ENCODE data around the gene LAMTOR3.
"Not testable (repeated sequence)": the region's sequence is repeated elsewhere in the genome, so short reads cannot be mapped to it uniquely, and the experiment has no call there.

LAMTOR3 gene

DNA sequence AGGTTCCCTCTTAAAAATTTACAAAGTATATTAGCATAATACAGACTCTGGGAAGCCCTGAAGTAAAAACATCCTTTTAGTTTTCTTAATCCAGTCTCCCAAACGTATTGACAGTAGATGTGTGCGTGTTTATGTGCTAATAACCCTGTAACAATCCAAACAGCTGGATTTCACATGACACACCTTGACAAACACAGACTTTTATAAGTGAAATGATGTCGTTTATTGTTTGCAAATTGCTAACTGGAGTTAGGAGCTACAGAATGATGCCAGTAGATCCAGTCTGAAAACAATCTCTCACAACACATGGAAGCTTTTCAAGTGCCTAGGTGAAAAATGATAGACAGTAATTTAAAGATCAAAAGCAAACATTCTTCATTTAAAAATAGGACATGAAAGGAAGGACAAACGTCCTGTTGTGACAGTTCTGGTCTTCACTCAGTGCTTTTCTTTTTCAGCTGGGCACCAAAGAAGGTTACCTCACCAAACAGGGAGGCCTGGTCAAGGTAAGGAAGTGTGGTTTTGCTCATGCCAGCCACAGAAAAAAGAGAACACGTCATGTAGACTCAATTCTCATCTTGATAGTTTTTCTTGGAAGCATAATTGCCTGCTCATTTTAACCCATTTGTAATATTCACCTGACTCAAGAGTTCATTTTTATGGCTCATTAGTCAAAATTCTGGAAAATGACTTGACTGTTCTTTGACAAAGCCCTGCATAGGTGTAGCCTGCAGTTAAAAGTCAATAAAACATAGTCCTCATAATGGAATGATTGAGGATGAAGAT is 32.9 kb downstream of the LAMTOR3 start:
- peak; percentile 8 for DNase-seq

DNA sequence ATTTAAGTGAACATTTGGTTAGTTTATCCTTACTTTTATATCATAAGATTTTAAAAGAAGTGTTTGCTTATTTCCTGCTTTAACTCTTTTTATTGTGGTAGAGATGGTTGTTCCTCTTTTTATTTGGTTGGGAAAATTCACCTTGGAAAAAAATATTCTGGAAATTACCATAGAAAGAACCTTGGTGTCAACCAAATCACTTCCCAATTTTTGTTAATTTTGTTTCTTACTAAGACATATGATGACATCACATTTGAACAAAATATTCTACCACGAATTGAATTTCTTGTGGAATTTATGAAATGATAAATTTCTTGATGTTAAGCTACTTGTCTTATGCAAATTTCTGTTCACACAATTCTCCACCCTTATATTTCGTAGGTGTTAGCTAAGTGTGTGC is 33.7 kb downstream of the LAMTOR3 start:
- DNase-seq: no peak

DNA sequence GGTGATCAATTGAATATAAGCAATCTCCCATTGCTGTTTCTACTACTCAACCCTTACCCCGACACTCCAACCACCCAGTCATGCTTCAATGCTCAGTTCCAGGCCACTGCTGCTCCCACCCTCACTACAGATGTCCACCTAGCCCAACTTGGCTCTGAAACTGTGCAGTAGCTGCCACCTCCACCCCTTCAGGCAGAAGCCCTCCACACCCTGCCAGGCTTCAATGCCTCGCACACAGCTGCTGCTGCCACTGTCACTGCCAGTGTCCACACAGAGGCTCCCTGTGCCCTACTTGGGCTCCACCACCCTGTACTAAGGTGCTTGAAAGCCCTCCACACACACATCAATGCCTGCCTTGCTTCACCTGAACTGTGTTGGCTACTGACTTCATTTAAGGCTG is 34.6 kb downstream of the LAMTOR3 start:
- no peak for DNase-seq

DNA sequence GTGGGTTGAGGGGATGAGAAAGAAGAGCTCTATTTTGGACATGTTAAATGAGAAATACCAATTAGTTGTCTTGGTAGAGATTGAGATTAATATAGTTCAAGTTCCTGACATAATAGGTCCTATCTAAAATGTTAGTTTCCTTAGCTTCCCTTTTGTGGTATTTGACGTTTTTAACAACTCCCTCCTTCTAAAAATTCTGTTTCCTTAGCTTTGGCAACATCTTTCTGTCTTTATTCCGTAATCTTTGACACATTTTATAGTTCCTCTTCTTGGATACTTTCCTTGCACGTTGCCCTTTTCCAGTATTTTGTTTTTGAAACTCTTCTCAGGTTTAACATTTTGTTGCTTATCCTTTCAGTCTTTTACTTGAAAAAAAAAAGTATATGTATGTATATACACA is 36.9 kb downstream of the LAMTOR3 start:
- DNase-seq: no peak

DNA sequence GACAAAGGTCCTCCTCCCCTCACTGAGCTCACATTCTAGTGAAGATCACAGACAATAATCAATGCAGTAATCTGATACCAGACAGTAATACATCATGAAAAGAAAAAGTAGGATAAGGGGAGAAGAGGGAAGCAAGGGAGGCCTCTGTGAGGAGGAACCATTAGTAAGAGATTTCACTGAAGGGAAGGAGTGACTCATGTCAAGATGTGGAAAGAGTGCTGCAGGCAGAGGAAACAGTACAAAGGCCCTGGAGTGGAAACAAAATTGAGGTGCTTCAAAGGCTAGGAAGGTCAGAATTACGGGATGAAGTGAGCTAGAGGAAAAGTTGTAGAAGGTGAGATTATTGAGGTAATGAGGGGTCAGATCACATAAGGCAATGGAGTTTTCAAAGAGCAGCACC is 38.1 kb downstream of the LAMTOR3 start:
- DNase-seq: no peak

DNA sequence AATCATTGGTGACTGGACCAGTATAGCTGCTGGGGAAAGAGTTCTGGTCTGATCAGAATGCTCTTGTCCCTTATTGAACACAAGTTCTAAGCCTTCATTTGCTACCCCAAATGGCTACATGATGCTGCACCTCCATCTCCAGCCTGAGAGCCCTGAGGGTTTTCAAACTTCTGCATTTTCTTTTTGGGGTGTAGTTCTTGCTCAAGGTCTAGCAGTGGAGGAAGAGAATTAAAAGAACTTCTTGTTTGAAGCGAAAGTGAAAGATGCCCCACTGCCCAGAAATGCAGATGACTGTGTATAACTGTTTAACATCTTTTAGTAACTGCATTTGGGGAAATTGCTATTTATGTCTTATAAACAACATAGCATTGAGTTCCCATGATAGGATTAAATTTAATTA is 38.5 kb downstream of the LAMTOR3 start:
- no peak for DNase-seq

DNA sequence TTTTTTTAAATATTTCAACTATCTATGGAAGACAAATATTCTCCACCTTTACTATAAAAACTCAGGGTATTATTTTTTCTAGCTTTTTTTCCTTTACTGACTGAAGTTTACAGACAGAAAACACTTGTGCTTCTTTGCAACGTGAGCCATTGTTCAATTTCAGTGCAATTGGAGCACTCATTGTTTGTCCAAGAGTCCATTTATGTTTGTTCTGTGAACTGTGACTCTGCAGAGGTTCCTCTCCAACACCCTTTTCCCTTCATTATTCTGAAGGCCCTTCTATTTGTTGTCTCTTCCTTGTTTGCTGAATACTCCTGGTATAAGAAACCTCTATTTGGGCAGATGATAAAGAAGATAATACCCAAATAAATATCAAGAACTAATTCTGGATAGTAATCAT is 40.2 kb downstream of the LAMTOR3 start:
- no peak for DNase-seq

DNA sequence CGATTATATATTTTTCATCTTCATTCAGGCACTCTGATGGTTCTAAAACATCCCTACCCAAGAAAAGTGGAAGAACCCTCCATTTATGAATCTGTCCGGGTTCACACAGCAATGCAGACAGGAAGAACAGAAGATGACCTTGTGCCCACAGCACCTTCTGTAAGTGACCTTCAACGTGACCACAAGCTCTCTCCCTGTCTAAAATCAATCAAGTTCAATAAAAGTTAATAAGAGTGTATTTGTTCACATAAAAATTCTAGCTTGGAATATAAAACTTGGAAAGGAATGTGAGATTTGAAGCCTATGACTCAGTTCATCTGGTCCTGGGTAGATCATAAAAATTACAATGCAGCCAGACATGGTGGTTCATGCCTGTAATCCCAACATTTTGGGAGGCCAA is 41.0 kb downstream of the LAMTOR3 start:
- no peak for DNase-seq

DNA sequence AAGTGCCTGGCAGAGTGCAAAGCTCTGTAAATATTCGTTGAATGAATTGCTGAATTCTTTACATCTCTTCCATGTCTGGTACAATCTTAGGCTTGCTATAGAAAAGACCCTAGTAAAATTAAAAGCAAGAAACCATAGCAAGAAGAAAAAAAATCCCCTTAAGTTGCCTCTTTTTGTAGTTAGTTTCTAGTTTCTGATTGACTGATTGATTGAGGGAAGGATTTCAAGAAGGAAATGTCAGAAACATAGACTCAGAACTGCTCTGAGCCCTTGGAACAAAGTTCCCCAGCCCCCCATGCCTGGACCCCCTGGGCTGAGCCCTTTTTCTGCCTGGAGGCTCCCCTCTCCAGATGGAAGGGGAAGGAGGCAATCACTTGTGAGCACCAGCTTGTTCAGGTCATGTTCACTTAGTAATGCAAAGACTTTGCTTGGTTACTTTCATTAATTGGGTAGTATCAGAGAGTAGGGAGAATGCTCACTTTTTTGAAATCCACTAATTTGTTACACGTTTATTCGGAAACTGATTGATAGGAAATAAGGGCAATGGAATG is 42.0 kb downstream of the LAMTOR3 start:
- DNase-seq: no peak

DNA sequence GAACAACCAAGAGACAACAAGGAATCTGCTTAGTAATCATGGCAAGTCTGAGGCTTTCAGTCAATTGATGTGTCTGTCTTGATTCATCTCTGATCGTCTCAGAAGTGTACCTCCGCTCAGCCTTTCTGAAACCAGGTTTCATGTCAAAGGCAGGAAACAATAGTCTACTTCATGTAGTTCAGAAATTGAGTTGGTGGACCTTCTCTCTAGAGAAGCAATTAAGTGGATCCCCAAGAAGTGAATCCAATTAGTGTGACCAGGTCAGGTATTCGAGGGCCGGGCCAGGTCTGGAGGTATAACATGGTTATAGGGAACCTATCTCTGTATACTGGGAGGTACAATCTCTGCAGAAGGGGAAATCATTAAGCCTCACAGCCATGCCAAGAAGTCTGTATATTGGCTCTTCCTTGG is 45.6 kb downstream of the LAMTOR3 start:
- no peak for DNase-seq

DNA sequence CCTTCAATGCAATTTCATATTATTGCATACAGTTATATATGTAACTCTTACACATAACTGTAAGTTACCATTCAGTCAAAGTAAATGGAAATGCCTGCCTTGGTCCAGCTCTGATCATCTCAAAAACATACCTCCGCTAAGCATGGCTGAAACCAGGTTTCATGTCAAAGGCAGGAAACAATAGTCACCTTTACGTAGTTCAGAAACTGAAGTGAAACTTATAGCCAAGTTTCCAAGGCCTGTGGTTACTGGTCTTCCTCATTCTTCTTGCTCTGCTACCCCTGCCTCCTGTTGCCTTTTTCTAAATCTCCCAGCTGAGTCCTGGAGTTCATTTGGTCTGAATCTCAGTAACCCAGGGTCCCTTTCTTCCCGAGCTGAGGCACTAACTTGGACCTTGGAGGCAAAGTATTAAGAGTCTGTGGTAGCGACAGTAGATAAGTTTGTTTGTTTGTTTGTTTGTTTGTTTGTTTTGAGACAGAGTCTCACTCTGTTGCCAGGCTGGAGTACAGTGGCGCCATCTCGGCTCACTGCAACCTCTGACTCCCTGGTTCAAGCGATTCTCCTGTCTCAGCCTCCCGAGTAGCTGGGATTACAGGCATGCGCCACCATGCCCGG is 46.8 kb downstream of the LAMTOR3 start:
- DNase-seq: no peak

DNA sequence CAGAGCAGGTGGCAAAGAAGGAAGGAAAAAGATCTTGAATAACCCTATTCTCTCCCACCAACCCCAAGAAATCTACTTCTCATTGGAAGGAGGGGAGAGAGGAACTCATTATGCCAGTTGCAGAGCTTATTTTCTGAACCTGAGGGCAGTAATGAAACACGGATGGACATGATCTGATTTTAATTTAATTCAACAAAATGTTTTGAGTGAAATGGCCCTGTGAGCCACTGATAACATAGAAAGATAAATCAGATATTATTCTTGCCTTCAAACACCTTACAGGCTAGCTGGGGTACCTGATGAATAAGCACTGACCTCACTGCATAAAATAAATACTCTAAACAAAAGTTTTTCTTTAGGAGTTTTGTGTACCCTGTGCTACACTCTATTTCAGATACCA is 47.3 kb downstream of the LAMTOR3 start:
- DNase-seq: no peak

DNA sequence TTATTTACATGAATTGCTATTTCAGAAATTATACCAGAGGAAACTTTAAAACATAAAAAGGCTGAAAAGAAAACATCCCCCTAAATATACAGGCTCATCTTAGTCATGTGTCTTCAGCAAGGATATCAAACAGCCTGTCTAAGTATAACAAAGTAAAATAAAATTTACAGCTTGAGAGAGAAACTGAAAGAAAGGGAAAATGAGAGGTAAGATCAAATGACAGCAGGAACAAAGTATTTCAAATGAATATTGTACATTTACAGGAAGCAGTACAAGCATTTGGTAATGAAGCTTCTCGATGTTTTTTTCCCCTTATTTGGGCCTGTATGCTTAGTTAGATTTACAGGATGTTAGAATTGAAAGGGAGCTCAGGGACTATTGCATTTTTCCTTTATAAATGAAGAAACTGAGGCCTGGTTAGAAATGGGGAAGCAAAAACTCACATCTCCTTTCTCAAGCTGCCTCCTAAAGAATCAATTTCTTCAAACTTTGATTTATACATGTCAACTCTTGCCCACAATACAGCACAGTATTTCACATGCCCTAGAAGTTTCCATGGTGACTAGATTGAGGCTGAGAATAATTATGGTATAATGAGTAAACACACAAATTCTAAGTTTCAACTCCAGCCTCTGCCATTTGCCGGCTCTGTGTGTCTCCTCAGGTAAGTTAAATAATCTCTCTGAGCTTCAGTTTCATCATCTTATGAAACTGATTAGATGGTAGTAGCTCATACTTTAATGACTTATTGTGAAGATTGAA is 48.3 kb downstream of the LAMTOR3 start:
- no peak for DNase-seq

DNA sequence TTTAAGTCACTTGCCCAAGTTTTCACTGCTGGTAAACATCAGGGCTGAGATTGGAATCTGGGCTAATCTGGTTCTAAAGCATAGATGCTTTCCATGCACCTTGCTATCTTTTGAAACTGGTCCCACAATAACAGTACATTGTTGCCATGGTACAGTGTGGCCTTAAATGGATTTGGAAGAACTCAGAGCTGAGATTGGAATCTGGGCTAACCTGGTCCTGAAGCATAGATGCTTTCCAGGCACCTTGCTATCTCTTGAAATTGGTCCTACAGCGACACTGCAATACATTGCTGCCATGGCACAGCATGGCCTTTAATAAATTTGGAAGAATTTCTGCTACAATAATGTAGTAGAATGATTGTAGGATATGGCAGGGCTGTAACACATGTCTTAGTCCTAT is 49.0 kb downstream of the LAMTOR3 start:
- DNase-seq: no peak

DNA sequence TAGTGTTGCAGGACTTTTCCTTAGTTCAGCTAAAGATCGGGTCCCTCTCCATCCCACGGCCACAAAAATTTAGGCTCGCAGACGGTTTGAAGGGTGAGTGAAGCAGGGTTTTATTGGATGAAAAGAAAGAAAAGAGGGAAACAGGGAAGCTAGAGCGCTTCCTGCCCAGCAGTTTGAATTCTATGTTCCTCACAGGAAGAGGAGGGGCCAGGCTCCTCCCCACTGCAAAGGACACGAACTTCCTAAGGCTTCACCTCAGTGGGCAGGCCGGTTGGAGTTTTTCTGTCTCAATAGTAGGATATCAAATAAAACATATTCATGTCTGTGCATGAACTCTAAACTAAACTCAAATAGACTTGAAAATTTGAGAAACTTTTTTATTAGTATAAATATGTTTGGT is 50.2 kb downstream of the LAMTOR3 start:
- no peak for DNase-seq

DNA sequence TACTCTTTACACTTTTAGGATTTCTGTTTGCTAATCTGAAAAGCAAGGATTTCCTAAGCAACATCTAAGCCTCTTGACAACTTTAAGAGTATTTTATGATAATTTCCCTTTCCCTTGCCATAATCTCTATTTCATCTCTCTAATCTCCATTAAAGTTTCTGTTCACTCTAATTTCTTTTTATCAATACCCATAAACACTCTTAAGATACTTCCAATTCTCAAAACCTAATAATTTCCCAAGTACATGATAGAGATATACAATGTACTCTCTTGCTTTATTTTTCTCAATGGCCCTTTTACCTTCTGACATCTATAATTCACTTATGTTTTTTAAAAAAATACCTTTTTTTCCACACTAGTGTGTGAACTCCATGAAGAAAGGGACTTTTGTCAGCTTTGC is 50.8 kb downstream of the LAMTOR3 start:
- DNase-seq: no peak

DNA sequence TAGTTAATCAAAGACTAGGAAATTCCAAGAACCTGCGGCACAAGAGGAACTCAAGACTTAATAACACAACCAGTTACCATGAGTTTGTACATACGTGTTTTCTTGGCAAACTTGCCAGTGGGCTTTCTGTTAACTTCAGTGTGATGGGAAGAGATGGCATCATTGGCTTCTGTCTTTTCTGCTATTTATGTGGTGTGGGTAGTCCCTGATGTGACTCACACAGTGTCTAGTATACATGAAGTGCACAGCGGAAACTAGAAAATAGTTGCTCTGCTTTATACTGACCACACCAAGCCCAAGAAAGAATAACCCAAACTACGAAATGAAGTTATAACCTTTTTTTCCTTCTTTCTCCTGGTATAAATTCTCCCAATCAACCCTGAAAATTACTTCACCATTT is 53.1 kb downstream of the LAMTOR3 start:
- DNase-seq: no peak

DNA sequence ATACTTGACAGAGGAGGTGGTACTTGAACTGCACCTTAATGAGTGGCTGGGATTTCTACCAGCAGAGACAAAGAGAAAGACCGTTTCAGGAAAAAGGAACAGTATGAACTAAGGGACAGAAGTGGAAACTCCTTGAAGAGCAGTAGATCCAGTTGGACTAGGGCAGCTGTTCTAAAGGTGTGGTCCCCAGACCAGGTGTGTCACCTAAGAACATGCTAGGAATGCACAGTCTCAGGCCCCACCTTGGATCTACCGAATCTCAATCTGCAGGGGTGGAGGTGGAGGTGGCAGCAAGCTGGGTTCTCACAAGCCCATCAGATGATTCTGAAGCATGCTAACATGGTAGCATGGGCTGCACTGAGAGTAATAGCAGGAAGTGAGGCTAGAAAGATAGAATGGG is 55.3 kb downstream of the LAMTOR3 start:
- no peak for DNase-seq

DNA sequence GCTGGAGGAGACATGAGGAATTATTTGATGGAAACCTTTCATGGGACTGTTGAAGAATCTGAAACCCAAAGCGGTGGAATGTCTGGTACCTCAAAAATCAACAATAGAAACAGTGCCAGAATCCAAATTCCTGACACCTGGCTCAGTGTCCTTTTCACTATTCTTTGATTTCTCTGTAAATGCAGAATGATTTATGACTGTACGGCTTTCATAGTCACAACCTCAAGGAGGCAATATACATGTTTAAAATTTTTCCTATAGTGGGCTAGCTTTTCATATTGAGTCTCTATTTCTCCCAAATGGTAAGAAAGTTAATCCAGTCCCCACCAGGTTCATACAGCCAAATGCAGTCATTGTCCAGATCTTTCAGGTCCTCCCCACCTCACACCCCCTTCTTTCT is 58.3 kb downstream of the LAMTOR3 start:
- DNase-seq: no peak

DNA sequence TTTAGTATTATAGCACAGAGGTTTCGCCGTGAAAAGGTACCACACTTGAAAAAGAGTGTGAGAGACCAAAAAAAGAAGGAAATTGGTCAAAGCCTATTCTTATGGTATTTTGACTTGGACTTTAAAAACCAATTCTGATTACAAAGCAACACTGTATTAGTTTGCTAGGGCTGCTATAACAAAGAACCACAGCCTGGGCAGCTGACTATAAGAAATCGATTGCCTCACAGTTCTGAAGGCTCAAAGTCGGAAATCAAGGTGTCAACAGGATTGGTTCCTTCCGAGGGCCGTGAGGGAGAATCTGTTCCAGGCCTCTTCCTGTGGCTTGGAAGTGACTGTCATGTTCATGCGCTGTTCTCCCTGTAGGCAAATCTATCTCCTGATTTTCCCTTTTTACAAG is 59.7 kb downstream of the LAMTOR3 start:
- no peak for DNase-seq

DNA sequence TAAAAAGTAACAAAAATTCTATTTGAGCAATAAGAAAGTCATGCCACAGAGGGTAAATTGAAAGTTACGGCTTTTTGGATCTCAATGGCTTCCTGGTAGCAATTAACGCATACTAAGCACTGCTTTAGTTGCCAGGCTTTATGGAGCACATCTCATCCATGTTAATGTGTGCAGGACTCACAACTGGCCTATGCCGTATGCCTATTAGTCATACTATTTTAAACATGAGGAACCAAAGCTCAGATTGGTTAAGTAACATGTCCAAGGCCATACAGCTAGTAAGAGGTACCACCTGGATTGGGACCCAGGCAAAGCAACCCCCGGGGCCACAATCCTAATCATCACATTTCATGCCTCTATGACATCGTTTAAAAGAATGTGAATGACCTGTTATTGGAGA is 60.5 kb downstream of the LAMTOR3 start:
- no peak for DNase-seq

DNA sequence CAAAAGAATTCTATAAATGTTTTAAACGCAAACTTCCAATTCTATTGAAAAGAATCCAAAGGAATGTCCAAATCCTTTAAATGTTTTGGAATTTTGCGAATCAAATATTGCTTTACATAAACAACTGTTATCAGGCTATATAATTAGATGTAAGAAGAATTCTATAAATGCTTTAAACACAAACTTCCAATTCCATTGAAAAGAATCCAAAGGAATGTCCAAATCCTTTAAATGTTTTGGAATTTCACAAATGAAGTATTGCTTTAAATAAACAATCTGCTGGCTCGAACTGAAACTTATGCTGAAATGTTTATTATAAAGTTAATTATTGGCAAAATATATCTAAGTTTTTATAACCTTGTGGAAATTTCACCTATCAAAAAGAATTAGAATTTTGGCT is 61.5 kb downstream of the LAMTOR3 start:
- DNase-seq: no peak

DNA sequence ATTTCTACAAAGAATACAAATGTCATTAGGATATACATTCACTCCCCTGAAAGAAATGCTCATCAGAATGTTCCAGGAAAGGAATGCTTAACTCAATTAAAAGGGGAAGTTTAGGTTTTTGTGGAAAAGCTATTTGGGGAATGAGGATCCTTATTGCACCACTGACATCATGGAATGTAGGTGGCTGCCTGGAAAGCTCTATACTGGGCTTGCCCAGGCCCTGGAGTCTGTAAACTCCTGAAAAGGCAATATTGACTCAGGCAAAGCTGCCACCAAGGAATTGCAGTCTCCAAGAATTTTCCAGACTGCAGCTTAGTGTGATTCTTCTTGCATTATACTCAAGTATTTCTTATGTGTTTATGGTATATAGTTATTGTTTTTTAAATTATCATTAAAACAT is 61.9 kb downstream of the LAMTOR3 start:
- no peak for DNase-seq

DNA sequence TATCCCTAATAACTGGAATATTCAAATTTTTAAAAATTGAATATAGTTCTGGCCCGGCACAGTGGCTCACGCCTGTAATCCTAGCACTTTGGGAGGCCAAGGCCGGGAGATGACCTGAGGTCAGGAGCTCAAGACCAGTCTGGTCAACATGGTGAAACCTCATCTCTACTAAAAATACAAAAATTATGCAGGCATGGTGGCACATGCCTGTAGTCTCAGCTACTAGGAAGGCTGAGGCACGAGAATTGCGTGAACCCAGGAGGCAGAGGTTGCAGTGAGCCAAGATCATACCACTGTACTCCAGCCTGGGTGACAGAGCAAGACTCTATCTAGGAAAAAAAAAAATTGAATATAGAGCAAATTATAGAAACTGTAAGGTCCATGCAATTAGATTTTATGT is 64.2 kb downstream of the LAMTOR3 start:
- DNase-seq: not testable (repeated sequence)

Data from NCI-H2081 treated with DMSO at 0.1 percent for 48 hours (cell line).